Measurements from ENCODE around the gene IGHMBP2.
"Not testable (repeated sequence)": the region's sequence is repeated elsewhere in the genome, so short reads cannot be mapped to it uniquely, and the experiment has no call there.

IGHMBP2 gene

GRCh38 chr11:68903288-68904247 is at the start of gene IGHMBP2, which contains the start of gene MRPL21:
IGHMBP2 (plus strand) TSS chr11:68903891; CDS start chr11:68903953, 62 bp downstream.
MRPL21 (minus strand) TSS chr11:68903832; CDS start chr11:68903810, 22 bp downstream.
- peak; percentile 84 for DNase-seq

GRCh38 chr11:68854273-68854958 is 49.3 kb upstream of the IGHMBP2 start:
- no peak for DNase-seq

- DNase-seq: peak; percentile 29
Observed at GRCh38 chr11:68855205-68855981, 48.3 kb upstream of the IGHMBP2 start.

- DNase-seq: not testable (repeated sequence)
Observed at GRCh38 chr11:68856425-68857030, 47.2 kb upstream of the IGHMBP2 start.

- no peak for DNase-seq
Observed at GRCh38 chr11:68857037-68857586, 46.6 kb upstream of the IGHMBP2 start.

GRCh38 chr11:68859123-68859522 is 44.6 kb upstream of the IGHMBP2 start:
- DNase-seq: no peak

GRCh38 chr11:68862421-68862820 is 41.3 kb upstream of the IGHMBP2 start:
- DNase-seq: no peak

- no peak for DNase-seq
Observed at GRCh38 chr11:68863553-68864265, 40.0 kb upstream of the IGHMBP2 start.

- DNase-seq: no peak
Observed at GRCh38 chr11:68865241-68865640, 38.5 kb upstream of the IGHMBP2 start.

GRCh38 chr11:68867066-68867465 is 36.6 kb upstream of the IGHMBP2 start:
- DNase-seq: no peak

GRCh38 chr11:68868221-68868835 is 35.4 kb upstream of the IGHMBP2 start:
- no peak for DNase-seq

GRCh38 chr11:68870470-68870869 is 33.2 kb upstream of the IGHMBP2 start:
- peak; percentile 18 for DNase-seq

GRCh38 chr11:68872216-68873003 is 31.3 kb upstream of the IGHMBP2 start:
- DNase-seq: peak; percentile 69

- DNase-seq: no peak
Observed at GRCh38 chr11:68878022-68878421, 25.7 kb upstream of the IGHMBP2 start.

GRCh38 chr11:68880851-68881250 is 22.8 kb upstream of the IGHMBP2 start:
- no peak for DNase-seq

- no peak for DNase-seq
Observed at GRCh38 chr11:68881320-68881719, 22.4 kb upstream of the IGHMBP2 start.

GRCh38 chr11:68882391-68882790 is 21.3 kb upstream of the IGHMBP2 start:
- no peak for DNase-seq

- not testable (repeated sequence) for DNase-seq
Observed at GRCh38 chr11:68884827-68885226, 18.9 kb upstream of the IGHMBP2 start.

GRCh38 chr11:68889948-68890446 is 13.7 kb upstream of the IGHMBP2 start:
- DNase-seq: peak; percentile 98
